Renal cortical epithelial cell (primary cell): ENCODE data around the gene PCBP3. TPM values are rescaled to one million over a fixed set of nuclear protein-coding genes. Genes with fewer than 3 reads are reported as not detected.
"Not testable (repeated sequence)": the region's sequence is repeated elsewhere in the genome, so short reads cannot be mapped to it uniquely, and the experiment has no call there.

ENCODE experiments used
- DNase-seq: peaks from one replicate; pipeline ENCODE4 v3.0.0-alpha.2; 2011; ENCODE audit warnings: low read depth
- total RNA-seq: library from RNA; depleted of rRNA; stranded (reverse); fragments of >200 nt; gene quantifications from 2 replicates; pipeline ENCODE4 v1.2.3, GENCODE V29; 2014

Gene PCBP3
- total RNA-seq, 1 donor from 2014 or later = 0.15 TPM

GRCh38 chr21:45809421-45809820 is 165.9 kb downstream of the PCBP3 start:
- no peak for DNase-seq

GRCh38 chr21:45811136-45811535 is 167.6 kb downstream of the PCBP3 start:
- DNase-seq = no peak

- DNase-seq = not testable (repeated sequence)
Observed at GRCh38 chr21:45814210-45814940, 170.8 kb downstream of the PCBP3 start.

DNA sequence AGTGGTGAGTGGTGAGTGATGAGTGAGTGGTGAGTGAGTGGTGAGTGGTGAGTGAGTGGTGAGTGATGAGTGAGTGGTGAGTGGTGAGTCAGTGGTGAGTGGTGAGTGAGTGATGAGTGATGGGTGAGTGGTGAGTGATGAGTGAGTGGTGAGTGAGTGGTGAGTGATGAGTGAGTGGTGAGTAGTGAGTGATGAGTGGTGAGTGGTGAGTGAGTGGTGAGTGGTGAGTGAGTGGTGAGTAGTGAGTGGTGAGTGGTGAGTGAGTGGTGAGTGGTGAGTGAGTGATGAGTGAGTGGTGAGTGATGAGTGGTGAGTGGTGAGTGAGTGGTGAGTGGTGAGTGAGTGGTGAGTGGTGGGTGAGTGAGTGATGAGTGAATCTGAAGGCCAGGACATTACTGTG is 172.3 kb downstream of the PCBP3 start:
- DNase-seq = not testable (repeated sequence)

- DNase-seq = no peak
Observed at GRCh38 chr21:45816794-45817193, 173.3 kb downstream of the PCBP3 start.

DNA sequence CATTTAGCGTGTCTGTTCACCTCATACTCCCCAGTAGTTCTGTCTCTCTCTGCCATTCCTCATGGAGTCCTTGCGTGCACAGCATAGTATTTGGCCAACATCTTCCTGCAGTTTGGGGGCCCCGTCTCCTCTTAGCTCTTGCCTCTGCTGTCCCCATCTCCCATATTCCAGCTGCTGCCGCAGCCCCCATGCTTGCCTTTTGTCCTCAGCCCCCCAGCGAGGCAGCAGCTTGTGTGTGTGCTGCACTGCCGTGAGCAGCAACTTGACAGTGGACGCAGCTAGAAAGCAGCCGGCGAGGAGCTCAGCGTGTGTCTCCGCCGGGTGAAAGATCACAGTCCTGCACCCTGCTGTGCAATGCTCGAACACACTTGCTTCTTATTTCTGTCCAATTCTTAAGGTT is 173.8 kb downstream of the PCBP3 start:
- no peak for DNase-seq

DNA sequence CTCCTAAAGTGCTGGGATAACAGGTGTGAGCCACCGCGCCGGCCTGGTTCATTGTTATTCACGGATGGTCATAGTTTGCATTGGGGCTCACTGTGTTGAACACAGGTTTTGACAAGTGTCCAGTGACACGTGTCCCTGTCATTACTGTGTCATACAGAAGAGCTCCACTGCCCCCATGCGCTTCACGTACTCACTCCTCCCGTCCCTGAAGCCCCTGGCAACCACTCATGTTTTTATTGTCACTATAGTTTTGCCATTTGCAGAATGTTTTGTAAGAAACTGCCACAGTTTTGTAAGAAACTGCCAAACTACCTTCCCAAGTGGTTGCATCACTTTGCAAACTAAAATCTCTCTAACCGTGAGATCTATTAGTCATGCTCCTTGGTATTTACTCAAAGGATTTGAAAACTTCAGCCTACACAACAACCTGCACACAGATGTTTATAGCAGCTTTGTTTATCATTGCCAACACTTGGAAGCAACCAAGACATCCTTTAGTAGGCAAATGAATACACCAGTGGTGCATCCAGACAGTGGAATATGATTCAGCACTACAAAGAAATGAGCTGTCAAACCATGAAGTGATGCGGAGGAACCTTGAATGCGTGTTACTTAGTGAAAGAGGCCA is 174.9 kb downstream of the PCBP3 start:
- peak; percentile 88 for DNase-seq

- DNase-seq = peak; percentile 85
Observed at GRCh38 chr21:45818904-45819285, 175.4 kb downstream of the PCBP3 start.

DNA sequence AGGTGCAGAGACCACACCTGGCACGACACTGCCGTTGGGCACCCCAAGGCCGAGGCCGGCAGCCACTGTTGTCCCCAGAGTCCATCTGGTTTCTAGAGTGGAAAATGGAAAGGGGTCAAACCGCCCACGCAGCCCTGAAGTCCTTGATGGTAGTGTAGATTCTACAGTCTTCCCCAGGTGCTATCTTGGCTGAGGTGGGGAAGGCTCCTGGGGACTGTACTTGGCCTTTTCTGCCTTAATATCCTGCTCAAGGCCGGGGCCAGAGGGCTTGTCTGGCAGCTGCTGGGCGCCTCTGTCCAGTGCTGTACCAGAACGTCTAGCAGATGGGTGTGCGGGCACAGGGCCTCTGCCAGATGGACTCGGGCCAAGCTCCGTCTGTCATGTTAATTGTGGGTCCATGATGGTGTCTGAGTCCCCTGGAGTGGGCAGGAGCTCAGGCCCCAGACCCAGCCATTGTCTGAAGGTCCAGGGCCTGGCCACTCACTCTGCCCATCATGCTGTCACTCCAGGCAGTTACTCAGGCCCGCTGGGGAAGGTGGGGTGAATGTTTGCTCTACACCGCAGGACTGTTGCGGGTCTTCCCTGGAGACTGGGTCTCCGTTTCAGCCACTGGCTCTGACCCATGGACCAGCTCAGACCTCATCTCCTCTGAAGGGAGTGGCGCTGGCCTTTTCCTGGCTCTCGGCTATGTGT is 176.1 kb downstream of the PCBP3 start:
- DNase-seq = no peak

DNA sequence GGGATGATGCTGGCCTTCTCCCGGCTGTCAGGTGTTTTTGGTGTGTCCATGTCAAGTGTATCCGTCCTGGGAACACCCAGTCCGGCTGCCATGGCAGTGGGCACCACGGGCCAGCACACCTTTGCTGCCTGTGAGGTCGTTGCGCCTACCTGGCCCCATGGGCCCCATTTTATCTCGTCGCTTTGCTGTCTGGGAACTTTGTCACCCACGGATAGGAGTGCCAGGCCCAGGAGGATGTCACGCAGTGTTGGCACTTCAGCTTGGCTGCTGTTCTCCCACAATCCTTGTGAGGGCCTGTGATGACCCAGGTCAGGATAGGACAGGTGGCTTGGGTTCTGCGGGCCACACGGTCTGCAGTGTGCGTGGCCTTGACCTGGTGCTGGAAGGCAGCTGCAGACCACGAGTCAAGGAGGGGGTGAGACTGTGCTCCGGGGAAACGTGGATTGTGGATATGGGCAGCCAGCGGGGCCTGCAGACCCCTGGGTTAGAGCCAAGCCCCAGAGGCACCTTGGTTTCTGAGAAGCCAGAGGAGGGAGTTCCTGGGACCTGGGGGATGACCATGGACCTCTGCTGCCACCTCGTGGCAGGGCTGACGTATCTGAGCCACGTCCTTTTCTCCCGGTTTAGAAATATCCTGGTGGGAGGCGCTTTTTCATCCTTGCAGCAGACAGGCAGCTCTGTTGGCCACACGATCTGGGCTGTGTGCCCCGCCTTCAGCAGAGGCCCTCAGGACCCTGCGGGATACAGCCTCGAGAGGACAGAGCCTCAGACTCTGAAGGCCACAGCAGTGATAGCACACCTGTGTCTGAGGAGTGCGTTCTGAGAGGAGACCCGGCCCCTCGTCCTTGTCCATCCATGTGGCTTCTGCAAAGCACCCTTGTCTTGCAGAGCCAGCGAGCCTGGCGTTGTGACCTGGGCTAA is 176.9 kb downstream of the PCBP3 start:
- DNase-seq = peak; percentile 72

DNA sequence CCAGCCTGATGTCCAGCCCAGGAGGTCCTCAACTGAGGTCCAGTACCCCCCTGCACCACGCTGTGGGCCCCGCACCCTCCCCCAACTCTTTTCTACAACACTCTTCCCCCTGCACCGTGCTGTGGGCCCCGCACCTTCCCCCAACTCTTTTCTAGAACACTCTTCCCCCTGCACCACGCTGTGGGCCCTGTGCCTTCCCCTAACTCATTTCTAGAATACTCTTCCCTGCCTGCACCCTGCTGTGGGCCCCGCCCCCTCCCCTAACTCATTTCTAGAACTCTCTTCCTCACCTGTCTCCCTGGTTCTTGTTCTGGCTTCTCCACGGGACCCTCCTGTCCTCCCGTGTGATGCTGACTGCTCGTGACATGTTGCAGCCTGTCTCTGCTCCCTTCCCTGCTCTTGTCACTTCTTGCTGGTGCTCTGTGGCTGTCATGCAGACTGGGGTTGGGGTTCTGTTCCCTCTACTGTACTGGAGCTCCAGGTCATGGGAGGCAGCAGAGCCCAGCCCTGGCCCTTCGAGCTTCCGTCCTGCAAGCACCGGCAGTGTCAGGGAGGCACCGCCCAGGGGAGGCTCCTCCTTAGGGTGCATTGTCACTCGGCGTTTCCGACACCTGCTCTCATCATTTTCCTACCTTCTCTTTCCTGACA is 177.9 kb downstream of the PCBP3 start:
- DNase-seq = no peak

DNA sequence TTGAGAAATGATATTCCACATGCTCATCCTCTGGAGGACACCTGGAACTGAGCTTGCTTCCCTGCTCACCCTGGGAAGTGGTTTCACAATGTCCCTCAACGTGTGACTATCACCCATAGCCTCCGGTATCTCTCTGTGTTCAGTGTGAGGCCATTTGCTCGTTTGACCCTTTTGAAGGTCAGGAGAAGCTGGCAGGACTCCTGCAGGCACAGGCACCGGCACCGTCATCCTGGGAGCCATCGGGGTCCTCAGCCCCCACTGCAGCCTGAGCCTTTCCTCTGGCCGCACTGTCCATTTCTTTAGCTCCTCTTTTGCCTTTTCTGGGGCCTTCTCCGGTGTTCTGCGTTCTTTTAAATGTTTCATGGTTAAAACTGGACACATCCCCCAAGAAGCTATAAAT is 178.5 kb downstream of the PCBP3 start:
- no peak for DNase-seq

- no peak for DNase-seq
Observed at GRCh38 chr21:45822429-45823099, 179.0 kb downstream of the PCBP3 start.

GRCh38 chr21:45823100-45823681 is 179.7 kb downstream of the PCBP3 start:
- DNase-seq = no peak

GRCh38 chr21:45824546-45825215 is 181.2 kb downstream of the PCBP3 start:
- no peak for DNase-seq

- no peak for DNase-seq
Observed at GRCh38 chr21:45825219-45825618, 181.7 kb downstream of the PCBP3 start.

DNA sequence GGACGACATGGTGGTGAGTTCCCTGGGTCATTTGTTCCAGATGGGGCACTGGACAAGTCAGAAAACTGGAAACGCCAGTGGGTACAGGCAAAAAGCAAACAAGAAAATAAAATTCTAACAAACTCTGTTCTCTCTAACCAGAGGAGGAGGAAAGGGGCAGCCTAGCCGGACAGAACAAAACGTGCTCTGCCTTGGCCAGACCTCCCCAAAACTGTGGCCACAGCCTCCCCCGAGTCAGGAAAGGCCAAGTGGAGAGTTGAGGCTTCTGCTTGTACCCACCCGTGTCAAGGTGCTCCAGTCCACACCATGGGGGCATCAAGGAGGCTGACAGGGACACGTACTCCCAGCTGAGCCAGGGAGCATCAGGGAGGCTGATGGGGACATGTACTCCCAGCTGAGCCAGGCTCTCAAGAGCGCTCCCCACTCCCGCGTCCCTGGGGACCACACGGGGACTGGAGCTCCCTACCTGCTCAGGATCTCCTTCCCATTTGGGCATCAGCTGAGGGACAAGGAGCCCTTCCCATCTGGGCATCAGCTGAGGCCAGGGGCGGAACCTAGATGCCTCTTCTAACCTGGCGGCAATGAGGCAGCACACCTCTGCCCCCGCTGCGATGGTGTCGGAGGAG is 183.3 kb downstream of the PCBP3 start:
- DNase-seq = no peak

GRCh38 chr21:45827302-45827692 is 183.8 kb downstream of the PCBP3 start:
- no peak for DNase-seq

- no peak for DNase-seq
Observed at GRCh38 chr21:45827881-45828579, 184.5 kb downstream of the PCBP3 start.
